HEK293 (cell line): ENCODE results near the gene DSG1.

ENCODE experiments used
- YY1 ChIP-seq: fragments of 450-650 bp; formaldehyde crosslinking; IDR thresholded peaks from 2 replicates; pipeline ENCODE4 v1.5.1; 2018; ENCODE audit warnings: missing biosample characterization, missing genetic modification characterization
- ZNF362 ChIP-seq: fragments of 450-650 bp; formaldehyde crosslinking; IDR thresholded peaks from 2 replicates; pipeline ENCODE4 v1.5.1; 2016; ENCODE audit warnings: missing biosample characterization, missing genetic modification characterization
- TF ChIP-seq, protein P1 (sequence below): fragments of 450-650 bp; IDR thresholded peaks from 2 replicates; pipeline ENCODE4 v1.5.1; 2018; ENCODE audit warnings: missing biosample characterization, missing genetic modification characterization
- TF ChIP-seq, protein P2 (sequence below): fragments of 450-650 bp; formaldehyde crosslinking; IDR thresholded peaks from 2 replicates; pipeline ENCODE4 v1.5.1; 2016; ENCODE audit warnings: missing biosample characterization, missing genetic modification characterization
- TF ChIP-seq, protein P3 (sequence below): fragments of 450-650 bp; formaldehyde crosslinking; IDR thresholded peaks from 2 replicates; pipeline ENCODE4 v1.5.1; 2016; ENCODE audit warnings: missing biosample characterization, missing genetic modification characterization

DNA sequence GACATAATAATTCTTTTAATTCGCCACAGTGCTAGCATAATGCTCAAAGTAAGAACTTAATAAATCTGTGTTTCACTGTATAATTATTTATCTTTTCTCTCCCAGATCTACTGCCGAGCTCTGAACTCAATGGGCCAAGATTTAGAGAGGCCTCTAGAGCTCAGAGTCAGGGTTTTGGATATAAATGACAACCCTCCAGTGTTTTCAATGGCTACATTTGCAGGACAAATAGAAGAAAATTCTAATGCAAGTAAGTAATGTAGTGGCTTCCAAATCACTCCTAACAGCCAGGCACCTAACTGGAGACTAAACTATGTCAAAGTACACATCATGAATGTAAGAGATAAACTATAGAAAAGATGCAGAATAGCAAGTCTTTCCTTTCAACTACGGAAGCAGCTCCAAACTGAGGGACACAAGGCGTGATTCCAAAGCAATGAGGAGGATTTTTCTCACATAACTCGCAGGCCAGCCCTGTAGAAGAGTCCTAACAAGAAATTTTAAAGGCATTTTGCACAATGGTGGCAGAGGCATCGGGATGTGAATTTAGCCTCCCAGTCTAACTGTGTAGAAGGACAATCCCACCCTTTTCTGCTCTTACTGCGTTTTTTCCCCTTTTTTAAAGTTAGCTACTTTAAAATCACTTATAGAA, 12.0 kb downstream of the DSG1 start:
- TF ChIP-seq, protein P1, sequence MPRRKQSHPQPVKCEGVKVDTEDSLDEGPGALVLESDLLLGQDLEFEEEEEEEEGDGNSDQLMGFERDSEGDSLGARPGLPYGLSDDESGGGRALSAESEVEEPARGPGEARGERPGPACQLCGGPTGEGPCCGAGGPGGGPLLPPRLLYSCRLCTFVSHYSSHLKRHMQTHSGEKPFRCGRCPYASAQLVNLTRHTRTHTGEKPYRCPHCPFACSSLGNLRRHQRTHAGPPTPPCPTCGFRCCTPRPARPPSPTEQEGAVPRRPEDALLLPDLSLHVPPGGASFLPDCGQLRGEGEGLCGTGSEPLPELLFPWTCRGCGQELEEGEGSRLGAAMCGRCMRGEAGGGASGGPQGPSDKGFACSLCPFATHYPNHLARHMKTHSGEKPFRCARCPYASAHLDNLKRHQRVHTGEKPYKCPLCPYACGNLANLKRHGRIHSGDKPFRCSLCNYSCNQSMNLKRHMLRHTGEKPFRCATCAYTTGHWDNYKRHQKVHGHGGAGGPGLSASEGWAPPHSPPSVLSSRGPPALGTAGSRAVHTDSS (tag by site-specific recombination): no peak
- TF ChIP-seq ZNF362 (no peak), YY1 (tag by site-specific recombination) (no peak)
- TF ChIP-seq, protein P2, sequence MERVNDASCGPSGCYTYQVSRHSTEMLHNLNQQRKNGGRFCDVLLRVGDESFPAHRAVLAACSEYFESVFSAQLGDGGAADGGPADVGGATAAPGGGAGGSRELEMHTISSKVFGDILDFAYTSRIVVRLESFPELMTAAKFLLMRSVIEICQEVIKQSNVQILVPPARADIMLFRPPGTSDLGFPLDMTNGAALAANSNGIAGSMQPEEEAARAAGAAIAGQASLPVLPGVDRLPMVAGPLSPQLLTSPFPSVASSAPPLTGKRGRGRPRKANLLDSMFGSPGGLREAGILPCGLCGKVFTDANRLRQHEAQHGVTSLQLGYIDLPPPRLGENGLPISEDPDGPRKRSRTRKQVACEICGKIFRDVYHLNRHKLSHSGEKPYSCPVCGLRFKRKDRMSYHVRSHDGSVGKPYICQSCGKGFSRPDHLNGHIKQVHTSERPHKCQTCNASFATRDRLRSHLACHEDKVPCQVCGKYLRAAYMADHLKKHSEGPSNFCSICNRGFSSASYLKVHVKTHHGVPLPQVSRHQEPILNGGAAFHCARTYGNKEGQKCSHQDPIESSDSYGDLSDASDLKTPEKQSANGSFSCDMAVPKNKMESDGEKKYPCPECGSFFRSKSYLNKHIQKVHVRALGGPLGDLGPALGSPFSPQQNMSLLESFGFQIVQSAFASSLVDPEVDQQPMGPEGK (tag by site-specific recombination): no peak
- TF ChIP-seq, protein P3, sequence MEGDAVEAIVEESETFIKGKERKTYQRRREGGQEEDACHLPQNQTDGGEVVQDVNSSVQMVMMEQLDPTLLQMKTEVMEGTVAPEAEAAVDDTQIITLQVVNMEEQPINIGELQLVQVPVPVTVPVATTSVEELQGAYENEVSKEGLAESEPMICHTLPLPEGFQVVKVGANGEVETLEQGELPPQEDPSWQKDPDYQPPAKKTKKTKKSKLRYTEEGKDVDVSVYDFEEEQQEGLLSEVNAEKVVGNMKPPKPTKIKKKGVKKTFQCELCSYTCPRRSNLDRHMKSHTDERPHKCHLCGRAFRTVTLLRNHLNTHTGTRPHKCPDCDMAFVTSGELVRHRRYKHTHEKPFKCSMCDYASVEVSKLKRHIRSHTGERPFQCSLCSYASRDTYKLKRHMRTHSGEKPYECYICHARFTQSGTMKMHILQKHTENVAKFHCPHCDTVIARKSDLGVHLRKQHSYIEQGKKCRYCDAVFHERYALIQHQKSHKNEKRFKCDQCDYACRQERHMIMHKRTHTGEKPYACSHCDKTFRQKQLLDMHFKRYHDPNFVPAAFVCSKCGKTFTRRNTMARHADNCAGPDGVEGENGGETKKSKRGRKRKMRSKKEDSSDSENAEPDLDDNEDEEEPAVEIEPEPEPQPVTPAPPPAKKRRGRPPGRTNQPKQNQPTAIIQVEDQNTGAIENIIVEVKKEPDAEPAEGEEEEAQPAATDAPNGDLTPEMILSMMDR (tag by site-specific recombination): no peak
